Activated B cell treated with CpG ODN at 0.5 μM for 24 hours (primary cell): ENCODE data around the gene ETS2. TPM values are rescaled to one million over a fixed set of nuclear protein-coding genes. Genes with fewer than 3 reads are reported as not detected.

Experiments used
- ATAC-seq: fragments of 200-7000 bp; cut with Tn5 transposase; one replicate; pipeline ENCODE4 v1.10.0; 2021; ENCODE audit warnings: low read depth, mild to moderate bottlenecking, moderate library complexity
- CTCF ChIA-PET: fragments of 350-600 bp; sonication (Branson Sonifier 250); formaldehyde crosslinking; loops from one replicate; lab custom pipeline; 2021; ENCODE audit warnings: antibody characterized with exemption; lab: Charles Lee
- POLR2A ChIA-PET: fragments of 350-600 bp; sonication (Branson Sonifier 250); formaldehyde crosslinking; loops from one replicate; lab custom pipeline; 2021; ENCODE audit warnings: antibody characterized with exemption; lab: Charles Lee
- DNase-seq: peaks from one replicate; pipeline ENCODE4 v3.0.0; 2022
- H3K27ac Mint-ChIP-seq: one replicate; pipeline ENCODE4 v1.8.0; 2020; ENCODE audit warnings: mixed read lengths
- H3K27me3 Mint-ChIP-seq: one replicate; pipeline ENCODE4 v1.8.0; 2021; ENCODE audit warnings: mixed read lengths
- H3K36me3 Mint-ChIP-seq: one replicate; pipeline ENCODE4 v1.8.0; 2021; ENCODE audit warnings: low read depth, mixed read lengths
- H3K4me1 Mint-ChIP-seq: one replicate; pipeline ENCODE4 v1.8.0; 2021; ENCODE audit warnings: mixed read lengths
- H3K4me3 Mint-ChIP-seq: one replicate; pipeline ENCODE4 v1.8.0; 2020; ENCODE audit warnings: mild to moderate bottlenecking, mixed read lengths
- H3K9me3 Mint-ChIP-seq: one replicate; pipeline ENCODE4 v1.8.0; 2020; ENCODE audit warnings: mixed read lengths
- intact Hi-C: fragments of 100-400 bp; cut with micrococcal nuclease; formaldehyde crosslinking; loops from one replicate; pipeline ENCODE4 v1.15.1; 2024
- total RNA-seq: library from RNA; stranded (reverse); gene quantifications from 2 replicates; pipeline ENCODE4 v1.2.3, GENCODE V29; 2022
- TF ChIP-seq, protein P1 (sequence below): fragments of 200-600 bp; IDR thresholded peaks from one replicate; pipeline ENCODE4 v1.8.0; 2022; ENCODE audit warnings: antibody characterized with exemption, mild to moderate bottlenecking

The ETS2 gene
- total RNA-seq, 1 donor from 2014 or later: 4.4 TPM

- DNase-seq (no peak), ATAC-seq (no peak)
- Mint-ChIP-seq H3K4me1 (peaks cover 17% of the 10 kb centered on the region), H3K4me3 (peak overlapping the region; percentile 29), H3K27me3 (peaks cover 17% of the 10 kb centered on the region), H3K27ac (peak overlapping the region; percentile 65), H3K9me3 (no peaks in the 10 kb centered on the region), H3K36me3 (no peaks in the 10 kb centered on the region)
- intact Hi-C loops: loop anchor here (1.0 kb wide), 3 partner anchors 26 to 64 kb away; partner anchors contain the start of gene ETS2
- CTCF ChIA-PET: no interaction called here
- TF ChIP-seq, protein P1, sequence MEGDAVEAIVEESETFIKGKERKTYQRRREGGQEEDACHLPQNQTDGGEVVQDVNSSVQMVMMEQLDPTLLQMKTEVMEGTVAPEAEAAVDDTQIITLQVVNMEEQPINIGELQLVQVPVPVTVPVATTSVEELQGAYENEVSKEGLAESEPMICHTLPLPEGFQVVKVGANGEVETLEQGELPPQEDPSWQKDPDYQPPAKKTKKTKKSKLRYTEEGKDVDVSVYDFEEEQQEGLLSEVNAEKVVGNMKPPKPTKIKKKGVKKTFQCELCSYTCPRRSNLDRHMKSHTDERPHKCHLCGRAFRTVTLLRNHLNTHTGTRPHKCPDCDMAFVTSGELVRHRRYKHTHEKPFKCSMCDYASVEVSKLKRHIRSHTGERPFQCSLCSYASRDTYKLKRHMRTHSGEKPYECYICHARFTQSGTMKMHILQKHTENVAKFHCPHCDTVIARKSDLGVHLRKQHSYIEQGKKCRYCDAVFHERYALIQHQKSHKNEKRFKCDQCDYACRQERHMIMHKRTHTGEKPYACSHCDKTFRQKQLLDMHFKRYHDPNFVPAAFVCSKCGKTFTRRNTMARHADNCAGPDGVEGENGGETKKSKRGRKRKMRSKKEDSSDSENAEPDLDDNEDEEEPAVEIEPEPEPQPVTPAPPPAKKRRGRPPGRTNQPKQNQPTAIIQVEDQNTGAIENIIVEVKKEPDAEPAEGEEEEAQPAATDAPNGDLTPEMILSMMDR: no peak
- POLR2A ChIA-PET: interaction anchor here (0.5 to 1.2 kb wide), 2 partner anchors 20 to 22 kb away, joined by 3 to 4 read pairs; no protein-coding TSS in a partner anchor
These were observed 25.2 kb downstream of the ETS2 start for GRCh38 chr21:38830671-38831525.

- Mint-ChIP-seq H3K36me3 (no peaks in the 10 kb centered on the region), H3K27me3 (peaks cover 18% of the 10 kb centered on the region), H3K4me1 (peaks cover 17% of the 10 kb centered on the region), H3K4me3 (peak overlapping the region; percentile 29), H3K9me3 (no peaks in the 10 kb centered on the region), H3K27ac (peak overlapping the region; percentile 65)
- ChIA-PET POLR2A (interaction anchor here (0.5 to 1.2 kb wide), 2 partner anchors 20 to 21 kb away, joined by 3 to 4 read pairs; no protein-coding TSS in a partner anchor), CTCF (no interaction called here)
- DNase-seq (no peak), ATAC-seq (peak; percentile 88)
- TF ChIP-seq, protein P1: no peak
- intact Hi-C loops: loop anchor here (1.0 kb wide), 3 partner anchors 26 to 64 kb away; partner anchors contain the start of gene ETS2
These were observed 26.1 kb downstream of the ETS2 start for GRCh38 chr21:38831526-38832467.

DNA sequence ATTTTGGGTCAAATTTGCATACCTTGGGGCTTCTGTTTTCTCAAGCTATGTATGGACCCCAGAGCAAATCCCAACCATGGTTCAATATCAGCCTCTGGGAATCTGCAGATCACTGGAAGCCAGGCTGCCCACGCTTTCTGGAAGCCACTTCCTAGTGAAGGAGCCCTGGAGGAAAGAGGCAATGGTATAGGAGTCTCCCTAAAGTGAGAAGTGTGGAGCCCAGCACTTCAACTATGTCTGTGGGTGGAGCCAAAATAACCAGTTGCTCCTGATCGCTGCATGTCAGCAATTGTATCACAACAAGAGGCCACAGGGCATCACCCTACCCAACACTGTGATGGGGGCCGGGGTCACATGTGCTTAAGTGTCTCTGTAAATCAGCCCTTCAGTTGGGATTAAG is 26.9 kb downstream of the ETS2 start:
- Mint-ChIP-seq H3K4me3 (no peak overlapping the region), H3K9me3 (no peaks in the 10 kb centered on the region), H3K36me3 (no peaks in the 10 kb centered on the region), H3K27ac (no peak overlapping the region), H3K4me1 (peaks cover 17% of the 10 kb centered on the region), H3K27me3 (peaks cover 19% of the 10 kb centered on the region)
- CTCF ChIA-PET: no interaction called here
- intact Hi-C loops: no loop called here
- ATAC-seq: no peak
- TF ChIP-seq, protein P1: no peak
- POLR2A ChIA-PET: no interaction called here
- no peak for DNase-seq

GRCh38 chr21:38833117-38833516 is 27.4 kb downstream of the ETS2 start:
- intact Hi-C loops: no loop called here
- H3K27ac Mint-ChIP-seq: no peak overlapping the region
- CTCF ChIA-PET: no interaction called here
- TF ChIP-seq, protein P1: no peak
- peaks cover 17% of the 10 kb centered on the region for H3K4me1 Mint-ChIP-seq
- no peak overlapping the region for H3K4me3 Mint-ChIP-seq
- H3K36me3 Mint-ChIP-seq: no peaks in the 10 kb centered on the region
- ATAC-seq (no peak), DNase-seq (no peak)
- POLR2A ChIA-PET: no interaction called here
- H3K9me3 Mint-ChIP-seq: no peaks in the 10 kb centered on the region
- peaks cover 19% of the 10 kb centered on the region for H3K27me3 Mint-ChIP-seq
